ENCODE results near the gene C2CD4D.
"Not testable (repeated sequence)": the region's sequence is repeated elsewhere in the genome, so short reads cannot be mapped to it uniquely, and the experiment has no call there.

C2CD4D gene

GRCh38 chr1:151839457-151840403 lies at the start of gene C2CD4D:
C2CD4D (minus strand) TSS chr1:151839820; CDS start chr1:151838989, 831 bp downstream.
- peak; percentile 72 for DNase-seq

- no peak for DNase-seq
These were observed 49.5 kb upstream of the C2CD4D start for GRCh38 chr1:151888972-151889570.

GRCh38 chr1:151887028-151887427 lies 47.4 kb upstream of the C2CD4D start:
- no peak for DNase-seq

GRCh38 chr1:151885479-151885878 lies 45.9 kb upstream of the C2CD4D start:
- no peak for DNase-seq

GRCh38 chr1:151884879-151885278 lies 45.3 kb upstream of the C2CD4D start:
- DNase-seq, result not testable (repeated sequence)

- DNase-seq, result not testable (repeated sequence)
These were observed 44.8 kb upstream of the C2CD4D start for GRCh38 chr1:151884445-151884844.

GRCh38 chr1:151883898-151884297 lies 44.3 kb upstream of the C2CD4D start:
- DNase-seq, result not testable (repeated sequence)

DNA sequence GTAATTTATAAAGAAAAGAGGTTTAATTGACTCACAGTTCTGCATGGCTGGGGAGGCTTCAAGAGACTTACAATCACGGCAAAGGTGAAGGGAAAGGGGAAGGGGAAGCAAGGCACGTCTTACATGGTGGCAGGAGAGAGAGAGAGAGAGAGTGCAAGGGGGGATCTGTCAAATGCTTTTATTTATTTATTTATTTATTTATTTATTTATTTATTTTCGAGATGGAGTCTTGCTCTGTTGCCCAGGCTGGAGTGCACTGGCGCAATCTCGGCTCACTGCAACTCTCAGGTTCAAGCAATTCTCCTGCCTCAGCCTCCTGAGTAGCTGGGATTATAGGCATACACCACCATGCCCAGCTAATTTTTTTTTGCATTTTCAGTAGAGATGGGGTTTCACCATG lies 43.3 kb upstream of the C2CD4D start:
- not testable (repeated sequence) for DNase-seq

GRCh38 chr1:151882466-151882865 lies 42.8 kb upstream of the C2CD4D start:
- no peak for DNase-seq

GRCh38 chr1:151881479-151881878 lies 41.9 kb upstream of the C2CD4D start:
- DNase-seq, result no peak

DNA sequence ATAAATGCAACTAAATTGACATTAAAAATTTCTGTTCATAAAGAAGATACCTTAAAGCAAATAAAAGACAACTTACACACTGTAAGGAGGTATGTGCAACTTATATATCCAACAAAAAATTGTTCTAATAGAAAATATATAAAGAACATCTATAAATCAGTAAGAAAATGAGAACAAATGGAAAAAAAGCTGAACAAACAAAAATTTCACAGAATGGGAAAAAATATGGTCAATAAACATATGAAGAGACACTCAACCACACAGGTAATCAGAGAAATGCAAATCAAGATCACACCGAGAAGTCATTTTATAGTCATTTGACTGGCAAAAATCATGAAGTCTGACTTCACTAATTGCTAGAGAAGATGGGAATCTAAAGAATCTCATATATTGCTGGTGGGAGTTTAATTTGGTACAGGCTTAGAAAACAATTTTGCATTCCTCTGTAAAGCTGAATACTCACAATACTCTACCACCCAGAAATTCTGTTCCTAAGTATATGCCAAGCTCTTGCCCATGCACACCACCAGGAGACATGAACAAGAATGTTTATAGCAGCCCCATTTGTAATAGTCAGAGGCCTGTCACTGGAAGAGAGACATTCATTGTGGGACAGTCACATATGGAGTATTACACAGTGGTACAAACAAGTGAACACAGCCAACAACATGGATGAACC lies 35.9 kb upstream of the C2CD4D start:
- DNase-seq, result no peak

DNA sequence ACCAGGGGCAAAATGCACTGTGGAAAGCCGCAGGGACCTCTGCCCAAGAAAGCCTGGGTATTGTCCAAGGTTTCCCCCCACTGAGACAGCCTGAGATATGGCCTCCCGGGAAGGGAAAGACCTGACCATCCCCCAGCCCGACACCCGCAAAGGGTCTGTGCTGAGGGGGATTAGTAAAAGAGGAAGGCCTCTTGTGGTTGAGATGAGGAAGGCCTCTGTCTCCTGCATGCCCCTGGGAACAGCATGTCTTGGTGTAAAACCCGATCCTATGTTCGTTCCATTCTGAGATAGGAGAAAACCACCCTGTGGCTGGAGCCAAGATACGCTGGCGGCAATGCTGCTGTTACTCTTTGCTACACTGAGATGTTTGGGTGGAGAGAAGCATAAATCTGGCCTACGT lies 33.2 kb upstream of the C2CD4D start:
- DNase-seq, result not testable (repeated sequence)

DNA sequence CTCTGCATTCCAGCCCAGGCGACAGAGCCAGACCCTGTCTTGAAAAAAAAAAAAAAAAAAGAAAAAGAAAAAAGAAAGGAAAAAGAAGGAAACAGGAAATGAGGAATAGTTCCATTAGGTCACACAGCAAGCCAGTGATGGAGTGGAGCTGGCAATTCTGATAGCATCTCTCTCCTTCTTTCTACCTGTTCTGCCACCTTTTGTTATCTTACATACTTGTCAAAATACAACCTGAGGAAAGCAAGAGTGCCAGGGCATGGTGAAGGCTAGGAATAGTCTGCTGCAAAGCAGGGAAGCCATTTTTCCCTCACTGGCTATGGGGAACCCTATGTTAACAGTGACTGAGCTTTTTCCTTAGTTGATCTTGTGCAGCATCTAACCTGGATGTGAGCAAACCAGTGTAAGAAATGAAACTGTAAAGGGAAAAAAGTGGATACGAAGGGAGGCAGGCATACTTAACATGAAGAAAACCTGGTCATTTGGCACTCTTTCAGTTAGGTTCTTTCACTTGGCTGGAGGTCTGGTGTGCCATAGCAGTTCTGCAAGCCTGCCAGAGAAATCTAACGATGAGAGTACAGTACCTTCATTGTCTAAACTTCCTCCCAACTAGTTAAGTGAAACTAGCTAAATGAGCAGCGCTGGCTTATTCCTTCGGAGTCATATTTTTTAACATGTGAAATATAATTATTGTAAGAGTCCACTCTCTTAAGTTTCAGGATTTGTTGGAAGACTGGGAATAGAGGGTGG lies 31.8 kb upstream of the C2CD4D start:
- DNase-seq, result no peak

- no peak for DNase-seq
These were observed 28.9 kb upstream of the C2CD4D start for GRCh38 chr1:151868486-151868885.

GRCh38 chr1:151867765-151868411 lies 28.3 kb upstream of the C2CD4D start:
- no peak for DNase-seq

DNA sequence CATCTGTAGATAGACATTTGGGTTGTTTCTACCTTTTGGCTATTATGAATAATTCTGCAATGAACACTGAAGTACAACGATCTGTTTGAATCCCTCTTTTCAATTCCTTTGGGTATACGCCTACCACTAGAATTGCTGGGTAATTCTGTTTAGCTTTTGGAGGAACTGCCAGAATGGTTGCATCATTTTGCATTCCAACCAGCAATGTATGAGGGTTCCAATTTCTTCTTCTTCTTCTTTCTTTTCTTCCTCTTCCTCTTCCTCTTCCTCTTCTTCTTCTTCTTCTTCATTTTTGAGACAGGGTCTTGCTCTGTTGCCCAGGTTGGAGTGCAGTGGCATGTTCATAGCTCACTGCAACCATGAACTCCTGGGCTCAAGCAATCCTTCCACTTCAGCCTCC lies 27.7 kb upstream of the C2CD4D start:
- no peak for DNase-seq

DNA sequence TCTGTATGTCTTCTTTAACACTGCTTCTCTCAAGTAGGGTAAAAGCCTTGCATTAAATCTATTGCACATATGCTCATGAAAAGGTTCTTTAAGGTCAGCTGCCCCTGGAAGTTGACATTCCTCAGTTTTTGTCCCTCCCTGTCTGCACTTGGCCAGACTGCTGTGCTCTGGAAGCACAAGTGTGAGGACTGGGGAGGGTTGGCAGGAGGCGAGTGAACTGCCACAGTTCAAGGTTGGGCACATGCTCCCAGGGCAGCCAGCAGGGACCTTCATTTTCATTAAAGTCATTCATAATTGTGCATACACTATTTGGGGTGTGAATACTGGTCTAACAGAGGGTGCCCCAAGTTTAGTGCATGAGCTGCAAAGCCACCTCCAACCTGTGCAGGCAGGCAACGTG lies 24.8 kb upstream of the C2CD4D start:
- no peak for DNase-seq

DNA sequence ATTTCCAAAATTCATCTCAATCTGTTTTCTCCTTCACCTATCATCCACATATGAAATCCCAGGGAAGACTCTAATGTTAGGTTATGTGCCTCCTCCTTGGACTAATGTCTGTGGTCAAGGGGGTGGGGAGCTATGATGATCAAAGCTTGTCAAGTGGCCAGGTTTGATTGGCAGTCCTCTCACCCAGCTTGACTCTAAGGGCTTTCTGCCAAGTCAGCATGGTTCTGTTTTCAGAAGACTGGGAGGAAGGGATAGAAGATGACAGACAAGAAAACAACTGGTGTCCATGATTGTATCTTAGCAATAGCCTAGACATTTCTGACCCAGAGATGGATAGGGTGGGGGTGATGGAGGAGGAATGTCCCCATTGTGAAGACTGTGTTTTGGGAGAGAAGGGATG lies 23.0 kb upstream of the C2CD4D start:
- no peak for DNase-seq

- DNase-seq, result no peak
These were observed 21.0 kb upstream of the C2CD4D start for GRCh38 chr1:151860504-151861187.

DNA sequence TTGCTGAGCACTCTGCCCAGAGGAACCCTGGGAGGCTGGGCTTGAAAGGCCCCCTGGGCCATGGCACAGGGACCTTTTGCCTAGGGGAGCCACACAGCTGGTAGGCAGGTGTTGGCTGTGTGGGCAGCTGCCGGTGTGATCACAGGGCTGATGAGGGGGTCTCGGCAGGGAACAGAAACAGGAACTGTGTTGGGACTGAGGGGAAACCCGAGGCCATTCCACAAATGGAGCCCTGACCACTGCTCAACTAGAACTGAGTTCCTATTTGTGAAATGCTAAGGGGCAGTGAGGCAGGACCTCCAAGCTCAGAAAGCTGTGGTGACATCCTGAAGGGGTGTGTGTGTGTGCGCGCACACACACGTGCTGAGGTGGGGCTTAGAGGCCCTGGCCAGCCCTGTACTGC lies 20.3 kb upstream of the C2CD4D start:
- DNase-seq, result no peak

- no peak for DNase-seq
These were observed 19.5 kb upstream of the C2CD4D start for GRCh38 chr1:151858886-151859665.
